Activated CD4-positive, alpha-beta memory T cell treated with anti-CD3 and anti-CD28 coated beads for 36 hours (primary cell): Measurements from ENCODE around the gene LIMCH1. TPM values are rescaled to one million over a fixed set of nuclear protein-coding genes. Genes with fewer than 3 reads are reported as not detected.

Experiments used
- CTCF ChIA-PET: fragments of 350-600 bp; sonication (Branson Sonifier 250); formaldehyde crosslinking; loops from one replicate; lab custom pipeline; 2021; ENCODE audit warnings: antibody characterized with exemption, inconsistent platforms; lab: Charles Lee
- POLR2A ChIA-PET: fragments of 350-600 bp; sonication (Branson Sonifier 250); formaldehyde crosslinking; loops from one replicate; lab custom pipeline; 2021; ENCODE audit warnings: antibody characterized with exemption; lab: Charles Lee
- DNase-seq: peaks from one replicate; pipeline ENCODE4 v3.0.0-alpha.2; 2020
- H3K27ac Mint-ChIP-seq: one replicate; pipeline ENCODE4 v1.8.0; 2021; ENCODE audit warnings: mixed read lengths
- H3K27me3 Mint-ChIP-seq: one replicate; pipeline ENCODE4 v1.8.0; 2021; ENCODE audit warnings: mixed read lengths
- H3K36me3 Mint-ChIP-seq: one replicate; pipeline ENCODE4 v1.8.0; 2021; ENCODE audit warnings: mixed read lengths
- H3K4me1 Mint-ChIP-seq: one replicate; pipeline ENCODE4 v1.8.0; 2021; ENCODE audit warnings: low read depth, mixed read lengths
- H3K4me3 Mint-ChIP-seq: one replicate; pipeline ENCODE4 v1.8.0; 2021; ENCODE audit warnings: mild to moderate bottlenecking, mixed read lengths
- H3K9me3 Mint-ChIP-seq: one replicate; pipeline ENCODE4 v1.8.0; 2021; ENCODE audit warnings: mixed read lengths
- intact Hi-C: fragments of 100-400 bp; cut with micrococcal nuclease; formaldehyde crosslinking; loops from one replicate; pipeline ENCODE4 v1.15.1; 2023
- total RNA-seq, 2 experiments: library from RNA; stranded (reverse); gene quantifications; one replicate each; pipeline ENCODE4 v1.2.3, GENCODE V29; 2021

The LIMCH1 gene
- total RNA-seq, 2 experiments from 2014 or later: not detected

DNA sequence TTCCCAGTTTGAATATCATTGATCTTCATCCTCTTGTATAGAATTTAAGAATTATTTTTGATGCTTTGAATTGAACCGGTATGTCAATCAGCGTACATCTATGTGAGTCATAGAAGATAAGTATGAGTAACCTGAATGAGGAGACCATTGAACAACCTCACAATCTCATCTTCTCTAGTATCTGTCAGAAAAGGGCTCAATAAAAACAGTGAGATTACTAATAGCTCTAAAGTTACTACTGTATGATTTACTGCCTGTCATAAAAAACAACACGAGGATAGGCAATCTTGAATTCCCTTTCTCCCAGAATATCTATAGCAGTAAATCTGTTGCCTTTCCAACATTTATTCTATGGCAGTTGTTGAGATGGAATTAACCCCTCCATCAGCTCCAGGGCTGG is 174.5 kb downstream of the LIMCH1 start:
- H3K36me3 Mint-ChIP-seq: no peaks in the 10 kb centered on the region
- CTCF ChIA-PET: no interaction called here
- H3K4me1 Mint-ChIP-seq: no peaks in the 10 kb centered on the region
- H3K9me3 Mint-ChIP-seq: peaks cover 4% of the 10 kb centered on the region
- no peak for DNase-seq
- H3K27ac Mint-ChIP-seq: no peak overlapping the region
- POLR2A ChIA-PET: no interaction called here
- intact Hi-C loops: no loop called here
- no peak overlapping the region for H3K4me3 Mint-ChIP-seq
- H3K27me3 Mint-ChIP-seq: no peaks in the 10 kb centered on the region

DNA sequence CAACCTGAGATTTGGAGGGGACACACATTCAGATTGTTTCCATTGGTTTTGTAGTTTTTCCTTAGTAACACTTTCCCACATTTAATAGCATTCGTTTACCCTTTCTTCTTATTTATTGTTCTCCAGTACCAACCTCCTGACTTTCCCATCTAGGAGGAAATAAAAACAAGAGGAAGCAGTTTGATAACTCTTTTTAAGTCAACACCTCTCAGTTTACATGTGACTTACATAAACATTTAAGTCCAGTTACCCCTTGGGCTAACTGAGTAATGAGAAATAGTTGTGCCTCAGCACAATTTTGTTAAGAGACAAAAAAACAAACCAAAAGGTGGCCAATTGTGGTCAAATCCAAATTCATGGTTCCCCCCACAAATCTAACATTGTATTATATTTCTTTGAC is 175.8 kb downstream of the LIMCH1 start:
- no peak overlapping the region for H3K27ac Mint-ChIP-seq
- CTCF ChIA-PET: no interaction called here
- no peaks in the 10 kb centered on the region for H3K36me3 Mint-ChIP-seq
- no peak for DNase-seq
- H3K4me1 Mint-ChIP-seq: no peaks in the 10 kb centered on the region
- H3K4me3 Mint-ChIP-seq: no peak overlapping the region
- H3K27me3 Mint-ChIP-seq: no peaks in the 10 kb centered on the region
- H3K9me3 Mint-ChIP-seq: peaks cover 4% of the 10 kb centered on the region
- intact Hi-C loops: no loop called here
- POLR2A ChIA-PET: no interaction called here

DNA sequence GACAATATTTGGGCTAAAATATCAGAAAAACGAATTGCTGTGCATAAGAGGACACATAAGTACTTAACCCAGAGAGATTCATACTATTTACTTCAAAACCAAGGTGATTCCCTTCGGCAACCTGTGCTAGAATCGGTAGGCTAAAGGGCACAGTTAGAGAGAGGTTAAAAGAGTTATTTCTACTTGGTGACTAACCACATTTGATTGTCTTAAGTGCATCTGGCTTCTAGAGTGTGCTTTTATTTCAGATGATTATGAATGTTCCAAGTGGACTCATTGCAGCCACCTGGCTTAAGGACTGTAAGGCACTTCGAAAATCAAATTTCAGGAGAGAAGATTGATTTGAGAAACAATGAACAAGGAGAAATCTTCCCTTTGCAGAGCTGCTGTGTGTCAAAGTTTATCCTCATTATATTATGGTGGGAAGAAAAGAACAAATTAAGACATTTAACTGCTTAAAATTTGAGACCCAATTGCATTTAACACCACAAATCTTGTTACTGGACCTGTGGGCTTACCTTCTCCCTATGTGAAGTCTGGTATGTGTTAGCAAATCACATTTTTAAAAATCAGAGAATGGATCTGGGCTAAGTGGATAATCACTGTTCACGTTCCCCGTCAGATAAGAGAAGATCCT is 176.5 kb downstream of the LIMCH1 start:
- DNase-seq: no peak
- ChIA-PET POLR2A (no interaction called here), CTCF (no interaction called here)
- Mint-ChIP-seq H3K27ac (no peak overlapping the region), H3K4me1 (no peaks in the 10 kb centered on the region), H3K9me3 (peaks cover 4% of the 10 kb centered on the region), H3K36me3 (no peaks in the 10 kb centered on the region), H3K4me3 (no peak overlapping the region), H3K27me3 (peaks cover 2% of the 10 kb centered on the region)
- intact Hi-C loops: no loop called here

DNA sequence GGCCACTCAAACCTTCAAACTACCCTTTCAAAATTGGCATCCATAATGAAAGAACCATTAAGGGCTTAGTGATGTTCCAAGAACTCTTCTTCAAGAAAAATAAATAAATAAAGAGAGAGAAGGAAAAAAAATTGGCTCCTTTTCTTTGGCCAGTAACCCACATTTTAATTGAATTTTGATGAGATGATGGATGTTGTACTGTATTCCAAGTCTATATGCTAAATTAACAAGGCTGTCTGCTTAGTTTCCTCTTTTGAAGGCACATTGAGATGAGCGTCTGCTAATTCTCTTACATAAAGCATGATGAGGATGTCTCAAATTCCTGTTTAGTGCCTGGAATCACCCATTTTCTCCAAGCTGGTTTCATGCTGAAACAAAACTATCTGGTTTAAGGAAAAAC is 177.2 kb downstream of the LIMCH1 start:
- Mint-ChIP-seq H3K4me3 (no peak overlapping the region), H3K4me1 (no peaks in the 10 kb centered on the region), H3K36me3 (no peaks in the 10 kb centered on the region), H3K27ac (no peak overlapping the region), H3K9me3 (peaks cover 4% of the 10 kb centered on the region), H3K27me3 (peaks cover 2% of the 10 kb centered on the region)
- intact Hi-C loops: no loop called here
- CTCF ChIA-PET: no interaction called here
- POLR2A ChIA-PET: no interaction called here
- DNase-seq: no peak

DNA sequence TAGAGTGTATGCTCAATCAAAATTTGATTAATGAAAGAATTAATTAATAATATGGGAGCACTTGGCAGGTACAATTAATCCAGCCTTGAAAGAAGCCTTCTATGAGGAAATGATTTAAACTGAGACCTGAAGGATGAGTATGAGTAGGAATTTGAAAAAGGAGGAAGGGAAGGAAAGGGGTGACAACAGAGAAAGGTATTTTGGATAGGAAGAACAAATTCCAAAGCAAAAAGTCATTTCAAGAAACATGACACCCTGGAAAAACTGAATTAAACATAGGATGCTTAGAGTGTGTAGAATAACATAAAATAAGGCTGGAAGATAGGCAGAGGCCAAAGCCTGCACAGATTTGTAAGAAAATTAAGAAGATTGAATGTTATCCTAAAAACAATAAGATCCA is 180.9 kb downstream of the LIMCH1 start:
- H3K9me3 Mint-ChIP-seq: no peaks in the 10 kb centered on the region
- intact Hi-C loops: no loop called here
- ChIA-PET POLR2A (no interaction called here), CTCF (no interaction called here)
- H3K27me3 Mint-ChIP-seq: peaks cover 5% of the 10 kb centered on the region
- DNase-seq: no peak
- no peak overlapping the region for H3K4me3 Mint-ChIP-seq
- H3K4me1 Mint-ChIP-seq: no peaks in the 10 kb centered on the region
- H3K27ac Mint-ChIP-seq: no peak overlapping the region
- no peaks in the 10 kb centered on the region for H3K36me3 Mint-ChIP-seq

DNA sequence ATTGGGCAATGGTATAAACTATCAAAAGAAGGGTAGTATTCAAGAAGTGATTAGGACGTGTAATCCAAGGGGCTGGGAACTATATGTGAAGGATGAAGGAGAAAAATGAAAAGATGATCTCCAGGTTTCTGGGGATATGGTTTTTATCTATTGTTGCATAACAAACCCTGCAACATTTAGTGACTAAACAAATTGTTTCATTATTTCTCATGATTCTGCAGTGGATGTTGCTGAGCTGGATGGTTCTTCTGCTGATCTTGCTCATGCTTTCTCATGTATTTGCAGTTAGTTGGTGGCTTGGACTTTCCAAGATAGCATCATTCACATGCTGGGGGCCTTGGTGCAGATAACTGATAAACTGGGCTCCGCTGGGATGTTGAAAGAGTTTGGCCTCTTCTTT is 181.5 kb downstream of the LIMCH1 start:
- Mint-ChIP-seq H3K4me1 (no peaks in the 10 kb centered on the region), H3K27ac (no peak overlapping the region), H3K36me3 (no peaks in the 10 kb centered on the region), H3K4me3 (no peak overlapping the region), H3K27me3 (peaks cover 5% of the 10 kb centered on the region), H3K9me3 (no peaks in the 10 kb centered on the region)
- CTCF ChIA-PET: no interaction called here
- intact Hi-C loops: no loop called here
- POLR2A ChIA-PET: no interaction called here
- DNase-seq: no peak

DNA sequence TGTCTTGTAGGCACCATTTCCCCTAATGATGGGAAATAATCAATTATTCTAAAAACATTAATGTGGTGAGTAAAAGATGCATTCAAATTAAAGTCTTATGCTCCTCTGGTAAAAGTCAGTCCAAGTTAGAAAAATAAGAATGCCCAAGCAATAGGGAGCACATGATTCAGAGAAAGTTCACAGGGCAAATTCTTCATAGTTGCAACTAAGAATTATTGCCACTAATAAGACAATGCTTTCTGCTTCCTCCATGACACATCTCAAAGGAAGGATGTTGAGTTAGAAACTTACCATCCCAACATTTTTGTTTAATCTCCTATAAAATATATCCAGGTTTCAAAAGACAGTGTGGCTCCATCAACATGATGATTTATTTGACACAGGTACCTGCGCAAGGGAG is 184.2 kb downstream of the LIMCH1 start:
- intact Hi-C loops: no loop called here
- ChIA-PET CTCF (no interaction called here), POLR2A (no interaction called here)
- Mint-ChIP-seq H3K4me3 (no peak overlapping the region), H3K27ac (no peak overlapping the region), H3K36me3 (peaks cover 4% of the 10 kb centered on the region), H3K27me3 (peaks cover 5% of the 10 kb centered on the region), H3K4me1 (no peaks in the 10 kb centered on the region), H3K9me3 (peaks cover 8% of the 10 kb centered on the region)
- DNase-seq: no peak

DNA sequence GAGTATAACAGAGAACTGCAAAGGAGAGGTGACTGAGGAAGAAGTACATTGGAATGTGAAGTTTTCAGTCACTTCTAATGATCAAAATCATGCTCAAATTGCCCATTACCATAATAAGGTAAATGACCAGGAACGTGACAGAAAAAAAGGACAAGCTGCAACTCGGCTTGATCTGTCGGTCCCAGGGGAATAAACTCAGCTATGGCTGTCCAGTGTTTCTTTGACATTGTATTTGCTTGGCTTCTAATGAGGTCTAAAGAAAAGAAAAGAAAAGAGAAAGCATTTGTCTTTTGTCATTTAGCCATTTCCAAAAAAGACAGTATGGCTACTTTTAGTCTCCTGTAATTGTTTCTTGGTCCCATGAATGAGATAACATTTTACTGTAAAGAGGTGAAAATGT is 185.3 kb downstream of the LIMCH1 start:
- CTCF ChIA-PET: no interaction called here
- Mint-ChIP-seq H3K9me3 (peaks cover 8% of the 10 kb centered on the region), H3K4me3 (no peak overlapping the region), H3K27ac (no peak overlapping the region), H3K27me3 (peaks cover 10% of the 10 kb centered on the region), H3K4me1 (no peaks in the 10 kb centered on the region), H3K36me3 (peaks cover 4% of the 10 kb centered on the region)
- intact Hi-C loops: no loop called here
- no peak for DNase-seq
- POLR2A ChIA-PET: no interaction called here

DNA sequence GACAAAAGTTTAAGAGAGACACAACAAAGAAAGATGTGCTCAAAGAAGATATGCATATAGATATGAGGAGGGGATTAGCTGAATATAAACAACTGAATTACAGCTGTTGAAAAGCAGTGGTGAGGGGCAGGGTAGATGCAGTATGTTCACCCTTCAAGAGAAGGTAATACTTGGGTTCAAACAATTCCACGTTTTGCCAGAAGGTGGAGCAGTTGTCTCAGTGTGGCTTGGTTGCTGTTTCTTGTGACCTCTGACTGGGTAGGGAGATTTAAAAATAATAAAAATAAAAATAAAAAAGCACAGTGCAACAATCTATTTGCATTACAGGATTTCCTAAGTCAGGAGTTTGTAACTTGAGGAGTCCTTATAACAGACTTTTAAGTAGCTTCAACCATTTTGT is 187.3 kb downstream of the LIMCH1 start:
- ChIA-PET POLR2A (no interaction called here), CTCF (no interaction called here)
- Mint-ChIP-seq H3K27me3 (peaks cover 11% of the 10 kb centered on the region), H3K36me3 (peaks cover 4% of the 10 kb centered on the region), H3K4me3 (no peak overlapping the region), H3K9me3 (peaks cover 8% of the 10 kb centered on the region), H3K27ac (no peak overlapping the region), H3K4me1 (no peaks in the 10 kb centered on the region)
- DNase-seq: no peak
- intact Hi-C loops: no loop called here

DNA sequence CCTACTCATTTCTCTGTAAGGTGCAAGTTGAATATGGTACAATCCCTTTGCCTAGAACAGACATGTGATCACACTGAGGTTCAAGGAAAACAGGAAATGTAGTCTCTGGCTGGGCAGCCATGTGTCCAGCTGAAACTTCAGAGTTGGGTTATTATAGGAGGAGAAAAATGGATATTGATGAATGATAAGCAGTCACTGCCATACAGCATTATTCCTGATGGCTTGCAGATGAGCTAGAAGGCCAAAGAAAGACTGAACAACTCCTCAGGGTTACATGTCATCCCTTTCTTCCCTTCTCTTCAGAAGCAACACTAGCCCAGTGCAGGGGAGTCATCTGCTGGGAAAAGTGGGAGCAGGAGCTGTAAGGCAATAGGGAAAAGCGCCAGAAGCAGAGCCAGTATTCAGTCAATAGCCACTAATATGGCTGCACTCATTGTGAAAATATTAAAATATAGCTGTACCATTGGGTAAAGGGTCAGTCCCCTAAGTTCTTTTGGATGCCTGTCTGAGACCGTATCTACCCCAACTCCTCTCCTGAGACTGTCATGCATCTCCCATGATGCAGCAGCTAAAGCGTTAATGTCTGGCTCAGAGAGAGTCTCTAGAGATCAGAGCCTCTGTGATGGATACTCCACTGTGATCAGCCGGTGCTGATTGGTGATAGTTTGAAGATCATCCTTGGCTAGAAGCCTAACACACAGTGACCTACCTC is 190.1 kb downstream of the LIMCH1 start:
- ChIA-PET CTCF (no interaction called here), POLR2A (no interaction called here)
- H3K27ac Mint-ChIP-seq: no peak overlapping the region
- H3K36me3 Mint-ChIP-seq: peaks cover 4% of the 10 kb centered on the region
- H3K27me3 Mint-ChIP-seq: peaks cover 9% of the 10 kb centered on the region
- no peak overlapping the region for H3K4me3 Mint-ChIP-seq
- peaks cover 8% of the 10 kb centered on the region for H3K9me3 Mint-ChIP-seq
- intact Hi-C loops: no loop called here
- no peak for DNase-seq
- H3K4me1 Mint-ChIP-seq: no peaks in the 10 kb centered on the region

DNA sequence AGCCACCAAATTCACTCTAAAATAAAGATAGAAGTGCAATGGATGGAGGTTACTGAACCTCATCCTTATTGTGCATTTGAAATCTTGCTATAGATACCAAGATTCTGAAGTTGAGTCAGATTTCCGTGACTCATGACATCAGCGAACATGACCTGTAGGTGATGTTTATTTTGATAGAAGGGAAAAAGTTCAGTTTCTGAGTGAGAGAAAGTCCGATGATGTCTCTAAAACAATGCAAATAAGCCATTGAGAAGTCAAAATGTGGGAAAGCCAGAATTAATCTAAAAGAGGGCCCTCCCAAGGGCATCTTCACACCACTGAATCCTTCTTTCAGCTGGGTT is 190.6 kb downstream of the LIMCH1 start:
- Mint-ChIP-seq H3K27ac (no peak overlapping the region), H3K4me1 (no peaks in the 10 kb centered on the region), H3K36me3 (peaks cover 4% of the 10 kb centered on the region), H3K27me3 (peaks cover 9% of the 10 kb centered on the region), H3K4me3 (no peak overlapping the region), H3K9me3 (peaks cover 8% of the 10 kb centered on the region)
- no peak for DNase-seq
- intact Hi-C loops: no loop called here
- POLR2A ChIA-PET: no interaction called here
- CTCF ChIA-PET: no interaction called here

DNA sequence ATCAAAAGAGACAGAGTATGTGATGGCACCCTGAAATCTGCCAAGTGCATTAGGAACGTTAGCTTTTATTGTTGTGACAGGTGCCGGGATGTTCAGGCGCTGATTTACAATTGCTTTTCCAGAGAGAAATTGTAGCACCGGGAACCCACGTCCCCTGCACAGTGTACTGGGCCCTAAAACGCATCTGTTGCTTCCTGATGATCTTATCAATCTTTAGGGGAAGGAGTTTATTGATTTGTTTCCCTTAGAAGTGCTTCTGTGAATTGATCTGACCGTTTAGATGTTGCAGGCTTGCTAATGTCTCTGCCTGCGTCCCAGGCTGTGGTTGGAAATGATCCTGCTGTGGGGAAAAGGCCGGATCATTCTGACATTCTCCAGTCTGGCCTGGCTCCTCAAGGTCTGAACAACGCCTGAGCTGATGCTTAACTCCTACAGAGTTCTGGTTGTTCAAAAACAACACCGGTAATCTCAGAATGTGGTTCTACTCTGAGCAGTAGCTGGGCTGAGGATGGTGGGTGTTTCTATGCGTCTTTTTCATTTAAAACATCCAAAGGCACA is 193.7 kb downstream of the LIMCH1 start:
- H3K4me3 Mint-ChIP-seq: no peak overlapping the region
- H3K27me3 Mint-ChIP-seq: peaks cover 12% of the 10 kb centered on the region
- no peaks in the 10 kb centered on the region for H3K4me1 Mint-ChIP-seq
- no peak for DNase-seq
- peaks cover 3% of the 10 kb centered on the region for H3K9me3 Mint-ChIP-seq
- CTCF ChIA-PET: no interaction called here
- H3K36me3 Mint-ChIP-seq: no peaks in the 10 kb centered on the region
- POLR2A ChIA-PET: no interaction called here
- no peak overlapping the region for H3K27ac Mint-ChIP-seq
- intact Hi-C loops: no loop called here

DNA sequence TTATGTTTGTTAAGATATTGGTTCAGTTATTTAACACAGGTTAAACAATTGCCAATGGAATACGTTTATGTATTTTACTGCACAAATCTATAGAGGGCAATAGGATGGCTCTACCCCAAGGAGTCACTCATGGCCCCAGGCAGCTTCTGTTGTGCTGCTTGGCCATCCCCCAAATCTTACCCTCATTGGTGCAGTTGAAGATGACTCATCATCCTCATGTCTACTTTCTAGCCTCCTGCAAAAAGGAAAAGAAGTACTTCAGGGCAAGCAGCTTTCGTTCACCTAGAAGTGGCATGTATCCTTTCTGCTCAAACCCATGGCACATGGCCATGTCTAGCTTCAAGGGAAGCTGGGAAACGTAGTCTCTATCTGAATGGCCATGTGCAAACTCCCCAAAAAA is 196.4 kb downstream of the LIMCH1 start:
- Mint-ChIP-seq H3K27me3 (peaks cover 5% of the 10 kb centered on the region), H3K36me3 (no peaks in the 10 kb centered on the region), H3K4me3 (no peak overlapping the region), H3K4me1 (no peaks in the 10 kb centered on the region), H3K27ac (no peak overlapping the region), H3K9me3 (no peaks in the 10 kb centered on the region)
- intact Hi-C loops: no loop called here
- ChIA-PET CTCF (no interaction called here), POLR2A (no interaction called here)
- DNase-seq: no peak
